ENCODE results near the gene AIM2.

- TF ChIP-seq RAD21 (IDR thresholded peaks at IDR 0.05) (no peak), CTCF (IDR thresholded peaks at IDR 0.05; ENCODE audit: low read depth, low read length, missing input control) (no peak), SP1 (IDR thresholded peaks at IDR 0.05) (no peak), RXRA (IDR thresholded peaks at IDR 0.05) (no peak), NR2F2 (IDR thresholded peaks at IDR 0.05) (no peak), YY1 (IDR thresholded peaks at IDR 0.05) (no peak), MAX (IDR thresholded peaks at IDR 0.05) (no peak), REST (IDR thresholded peaks at IDR 0.05) (no peak)
Observed at GRCh38 chr1:159067699-159068621, 8.6 kb downstream of the AIM2 start.

All from liver (tissue), 3 donors.